HEK293T (cell line): ENCODE measurements around the gene GIPC2.

ENCODE experiments used
- BHLHE40 ChIP-seq: fragments of 450-650 bp; IDR thresholded peaks from 2 replicates; pipeline ENCODE4 v1.6.1; 2016; ENCODE audit warnings: mild to moderate bottlenecking, moderate library complexity, borderline replicate concordance
- ELF4 ChIP-seq: fragments of 450-650 bp; IDR thresholded peaks from 2 replicates; pipeline ENCODE4 v1.6.1; 2017; ENCODE audit warnings: antibody characterized with exemption
- HDGF ChIP-seq: fragments of 450-650 bp; IDR thresholded peaks from 2 replicates; pipeline ENCODE4 v1.6.1; 2017; ENCODE audit warnings: antibody characterized with exemption, borderline replicate concordance
- L3MBTL2 ChIP-seq: fragments of 450-650 bp; conservative IDR thresholded peaks from 2 replicates; pipeline ENCODE4 v1.6.1; 2016; ENCODE audit warnings: mild to moderate bottlenecking
- LEF1 ChIP-seq: fragments of 450-650 bp; IDR thresholded peaks from 2 replicates; pipeline ENCODE4 v1.6.1; 2017; ENCODE audit warnings: mild to moderate bottlenecking, borderline replicate concordance

DNA sequence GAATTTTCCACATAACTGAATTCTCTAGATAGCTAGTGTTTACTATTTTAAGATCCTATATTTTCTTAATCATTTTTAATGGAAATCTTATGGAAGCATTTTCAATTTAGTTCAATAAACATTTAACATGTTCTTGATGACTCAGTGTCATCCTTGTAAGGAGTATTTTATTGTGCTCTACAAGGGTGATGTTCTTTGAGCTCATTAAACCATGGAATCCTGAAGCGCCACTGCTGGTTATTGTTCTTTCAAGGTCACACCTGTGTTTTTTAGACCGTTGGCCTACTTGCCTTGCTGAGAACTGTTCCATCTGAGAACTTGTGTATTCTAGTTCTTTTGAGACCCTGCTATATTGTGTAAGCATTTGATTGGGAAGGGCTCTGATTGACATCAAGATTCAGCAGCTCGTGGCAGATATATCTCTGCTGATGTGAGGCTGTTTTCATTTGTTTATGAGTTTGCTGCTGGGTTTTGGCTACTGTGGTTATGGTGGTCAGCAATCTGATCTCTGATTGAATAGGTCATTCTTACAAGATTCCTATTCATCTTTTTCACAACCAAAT, 132.0 kb downstream of the GIPC2 start:
- TF ChIP-seq L3MBTL2 (no peak), HDGF (no peak), LEF1 (no peak), ELF4 (no peak), BHLHE40 (no peak)
